PC-3 (cell line): ENCODE measurements around the gene TTC32. TPM values are rescaled to one million over a fixed set of nuclear protein-coding genes. Genes with fewer than 3 reads are reported as not detected.

Source experiments
- ATAC-seq: fragments of 200-7000 bp; cut with Tn5 transposase; 2 replicates; pipeline ENCODE4 v1.9.1; 2020; ENCODE audit warnings: mild to moderate bottlenecking, moderate library complexity
- BruUV-seq: library from RNA; stranded (reverse); fragments of 400-500 nt; replicated peaks from 2 replicates; lab custom pipeline; 2021; lab: Mats Ljungman, UMichigan
- CTCF ChIA-PET: fragments of 300-600 bp; sonication (Branson Sonifier 250); formaldehyde crosslinking; loops from one replicate; lab custom pipeline; 2022; ENCODE audit warnings: antibody characterized with exemption; lab: Charles Lee
- POLR2A ChIA-PET: fragments of 300-600 bp; sonication (Branson Sonifier 250); formaldehyde crosslinking; loops from one replicate; lab custom pipeline; 2022; ENCODE audit warnings: antibody characterized with exemption; ENCODE audit not compliant: unreplicated experiment; lab: Charles Lee
- DNase-seq: peaks from one replicate; pipeline ENCODE4 v3.0.0-alpha.2; 2015
- H2AFZ ChIP-seq: fragments of 300-600 bp; sonication (generic); 2 replicates; pipeline ENCODE4 v1.6.0; 2016; ENCODE audit warnings: antibody characterized with exemption, low read length
- H3F3A ChIP-seq: fragments of 300-600 bp; sonication (generic); one replicate; pipeline ENCODE4 v1.6.0; 2017; ENCODE audit warnings: antibody characterized with exemption, low read length, control low read depth, mild to moderate bottlenecking; ENCODE audit not compliant: unreplicated experiment
- H3K27ac ChIP-seq: fragments of 300-600 bp; sonication (generic); 2 replicates; pipeline ENCODE4 v1.5.1; 2016; ENCODE audit warnings: mild to moderate bottlenecking, low read length
- H3K27me3 ChIP-seq: fragments of 300-600 bp; sonication (generic); 2 replicates; pipeline ENCODE4 v1.6.1; 2016; ENCODE audit warnings: low read length, mixed read lengths
- H3K36me3 ChIP-seq: fragments of 300-600 bp; sonication (generic); 2 replicates; pipeline ENCODE4 v1.6.1; 2016; ENCODE audit warnings: low read depth, mixed run types, low read length, mixed read lengths
- H3K4me1 ChIP-seq: fragments of 300-600 bp; sonication (generic); 2 replicates; pipeline ENCODE4 v1.5.1; 2016; ENCODE audit warnings: low read length; ENCODE audit not compliant: insufficient read depth
- H3K4me2 ChIP-seq: fragments of 300-600 bp; sonication (generic); 2 replicates; pipeline ENCODE4 v1.6.0; 2016; ENCODE audit warnings: low read length
- H3K4me3 ChIP-seq: fragments of 300-600 bp; sonication (generic); 2 replicates; pipeline ENCODE4 v1.5.1; 2016; ENCODE audit warnings: mild to moderate bottlenecking, low read length, mixed read lengths
- H3K79me2 ChIP-seq: fragments of 300-600 bp; sonication (generic); 2 replicates; pipeline ENCODE4 v1.6.1; 2017; ENCODE audit warnings: low read length, mixed read lengths
- H3K9ac ChIP-seq: fragments of 300-600 bp; sonication (generic); 2 replicates; pipeline ENCODE4 v1.6.0; 2016; ENCODE audit warnings: mild to moderate bottlenecking, low read length
- H3K9me2 ChIP-seq: fragments of 300-600 bp; sonication (generic); replicated peaks from 2 replicates; pipeline ENCODE4 v1.6.1; 2016; ENCODE audit warnings: mixed run types, low read length, mixed read lengths
- H3K9me3 ChIP-seq: fragments of 300-600 bp; sonication (generic); 2 replicates; pipeline ENCODE4 v1.6.1; 2016; ENCODE audit warnings: low read length, mixed read lengths
- H4K20me1 ChIP-seq: fragments of 300-600 bp; sonication (generic); 2 replicates; pipeline ENCODE4 v1.6.1; 2016; ENCODE audit warnings: low read length, mixed read lengths
- EZH2 ChIP-seq: fragments of 300-600 bp; sonication (generic); IDR thresholded peaks from one replicate; pipeline ENCODE4 v1.6.1; 2017; ENCODE audit warnings: antibody characterized with exemption, mild to moderate bottlenecking, low read length; ENCODE audit not compliant: unreplicated experiment
- EZH2phosphoT487 ChIP-seq: fragments of 300-600 bp; sonication (generic); IDR thresholded peaks from 2 replicates; pipeline ENCODE4 v1.6.1; 2018; ENCODE audit warnings: mild to moderate bottlenecking, antibody characterized with exemption, low read length, borderline replicate concordance
- intact Hi-C: fragments of 100-400 bp; cut with micrococcal nuclease; formaldehyde crosslinking; loops from 2 replicates; pipeline ENCODE4 v1.9.0; 2023
- total RNA-seq: library from RNA; depleted of rRNA; stranded (reverse); fragments of >200 nt; gene quantifications from 2 replicates; pipeline ENCODE4 v1.2.3, GENCODE V29; 2014
- TF ChIP-seq, protein P1 (sequence below): fragments of 300-600 bp; sonication (generic); conservative IDR thresholded peaks from 2 replicates; pipeline ENCODE4 v1.5.1; 2017; ENCODE audit warnings: antibody characterized with exemption, low read depth, mild to moderate bottlenecking, low read length

Gene TTC32
- total RNA-seq, 1 experiment from 2014 or later, result 10.0 TPM

DNA sequence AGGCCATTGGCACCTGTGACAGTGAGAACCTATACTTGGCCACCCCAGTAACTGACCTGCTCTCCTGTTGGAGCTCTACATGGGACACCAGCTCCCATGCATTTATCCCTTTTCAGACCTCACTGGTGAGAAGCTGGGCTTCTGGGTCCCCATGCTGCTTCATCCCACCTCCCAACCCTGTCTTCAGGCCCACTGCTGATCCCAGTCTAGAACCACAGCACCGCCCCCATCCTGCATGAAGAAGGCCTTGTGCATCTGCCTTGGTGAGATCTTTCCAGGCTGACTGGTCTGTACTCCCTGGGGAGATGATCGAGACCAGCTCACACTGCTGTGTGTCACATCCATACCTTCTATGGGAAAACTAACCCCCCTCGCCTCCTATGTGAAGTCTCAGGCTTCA is 22.7 kb downstream of the TTC32 start:
- Histone ChIP-seq H3F3A (no peaks in the 10 kb centered on the region), H3K36me3 (no peaks in the 10 kb centered on the region), H3K9ac (no peak overlapping the region), H3K79me2 (no peaks in the 10 kb centered on the region), H3K9me3 (no peaks in the 10 kb centered on the region), H3K9me2 (no peaks in the 10 kb centered on the region), H3K27ac (no peak overlapping the region), H3K4me1 (no peaks in the 10 kb centered on the region), H2AFZ (no peak overlapping the region), H3K27me3 (no peaks in the 10 kb centered on the region), H4K20me1 (no peaks in the 10 kb centered on the region), H3K4me2 (no peak overlapping the region), H3K4me3 (no peak overlapping the region)
- intact Hi-C loops, result no loop called here
- DNase-seq, result no peak
- ChIA-PET CTCF (no interaction called here), POLR2A (no interaction called here)
- no TSS peak for BruUV-seq
- ATAC-seq, result no peak
- TF ChIP-seq EZH2phosphoT487, result no peak
- TF ChIP-seq, protein P1, sequence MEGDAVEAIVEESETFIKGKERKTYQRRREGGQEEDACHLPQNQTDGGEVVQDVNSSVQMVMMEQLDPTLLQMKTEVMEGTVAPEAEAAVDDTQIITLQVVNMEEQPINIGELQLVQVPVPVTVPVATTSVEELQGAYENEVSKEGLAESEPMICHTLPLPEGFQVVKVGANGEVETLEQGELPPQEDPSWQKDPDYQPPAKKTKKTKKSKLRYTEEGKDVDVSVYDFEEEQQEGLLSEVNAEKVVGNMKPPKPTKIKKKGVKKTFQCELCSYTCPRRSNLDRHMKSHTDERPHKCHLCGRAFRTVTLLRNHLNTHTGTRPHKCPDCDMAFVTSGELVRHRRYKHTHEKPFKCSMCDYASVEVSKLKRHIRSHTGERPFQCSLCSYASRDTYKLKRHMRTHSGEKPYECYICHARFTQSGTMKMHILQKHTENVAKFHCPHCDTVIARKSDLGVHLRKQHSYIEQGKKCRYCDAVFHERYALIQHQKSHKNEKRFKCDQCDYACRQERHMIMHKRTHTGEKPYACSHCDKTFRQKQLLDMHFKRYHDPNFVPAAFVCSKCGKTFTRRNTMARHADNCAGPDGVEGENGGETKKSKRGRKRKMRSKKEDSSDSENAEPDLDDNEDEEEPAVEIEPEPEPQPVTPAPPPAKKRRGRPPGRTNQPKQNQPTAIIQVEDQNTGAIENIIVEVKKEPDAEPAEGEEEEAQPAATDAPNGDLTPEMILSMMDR, result no peak
- no peak for TF ChIP-seq EZH2

DNA sequence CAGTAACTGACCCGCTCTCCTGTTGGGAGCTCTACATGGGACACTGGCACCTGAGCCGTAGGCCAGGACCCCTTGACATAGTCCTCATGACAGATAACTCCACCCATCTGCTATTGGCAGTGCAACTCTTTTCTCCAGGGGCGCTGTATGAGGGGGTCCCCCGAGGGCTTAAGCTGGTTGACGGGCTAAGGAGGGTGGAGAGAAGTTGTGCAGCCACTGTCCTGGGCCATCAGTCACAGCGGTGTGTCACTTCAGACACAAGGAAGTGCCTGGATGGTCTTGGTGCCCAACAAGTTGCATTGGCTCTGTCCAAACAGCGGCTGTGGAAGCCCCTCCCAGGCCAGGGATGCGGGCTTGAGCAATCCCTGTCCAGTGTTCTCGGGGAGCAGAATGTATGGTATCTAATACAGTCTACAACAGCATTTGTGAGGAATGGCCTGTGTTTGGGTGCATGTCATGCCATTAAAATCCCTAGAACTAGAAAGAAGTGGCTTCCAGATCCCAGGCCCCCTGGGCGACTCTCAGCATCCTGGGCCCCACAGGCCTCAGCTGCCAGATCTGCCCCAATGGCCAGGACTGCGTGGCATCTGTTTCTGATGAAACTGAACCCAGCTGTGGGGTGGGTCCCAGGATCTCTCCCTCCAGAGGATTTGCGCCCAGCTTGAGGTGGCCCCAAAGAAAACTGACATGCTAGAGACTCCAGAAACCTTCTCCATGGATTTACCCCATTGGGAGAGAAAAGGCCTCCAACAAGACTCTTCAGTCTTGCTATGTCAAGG is 23.3 kb downstream of the TTC32 start:
- CTCF ChIA-PET, result no interaction called here
- H3K4me1 ChIP-seq, result no peaks in the 10 kb centered on the region
- no TSS peak for BruUV-seq

DNA sequence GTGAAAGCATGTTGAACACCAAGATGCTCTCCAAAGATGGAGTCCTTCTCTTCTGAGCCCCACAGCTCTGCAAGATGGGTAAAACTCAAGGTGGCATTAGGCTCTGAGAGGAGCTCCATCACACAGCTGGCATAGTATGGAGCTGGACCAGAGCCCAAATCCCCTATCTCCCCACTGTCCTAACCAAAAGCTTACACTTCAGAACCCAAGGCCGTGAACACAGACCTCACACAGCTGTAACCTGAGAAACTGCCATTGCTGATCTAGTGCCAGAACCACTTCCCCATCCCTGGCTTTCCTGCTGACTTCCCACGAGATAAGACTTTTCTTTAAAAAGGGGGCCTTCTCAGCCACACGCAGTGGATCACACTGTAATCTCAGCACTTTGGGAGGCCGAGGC is 25.0 kb downstream of the TTC32 start:
- no peaks in the 10 kb centered on the region for H3K27me3 ChIP-seq
- no peak for TF ChIP-seq EZH2
- no peak for TF ChIP-seq EZH2phosphoT487
- TF ChIP-seq, protein P1, result no peak
- no peak overlapping the region for H3K4me3 ChIP-seq
- ChIA-PET POLR2A (no interaction called here), CTCF (no interaction called here)
- no peaks in the 10 kb centered on the region for H4K20me1 ChIP-seq
- H3K4me1 ChIP-seq, result no peaks in the 10 kb centered on the region
- H3K9ac ChIP-seq, result no peak overlapping the region
- H3K79me2 ChIP-seq, result no peaks in the 10 kb centered on the region
- H2AFZ ChIP-seq, result no peak overlapping the region
- H3K9me3 ChIP-seq, result no peaks in the 10 kb centered on the region
- intact Hi-C loops, result no loop called here
- H3K9me2 ChIP-seq, result no peaks in the 10 kb centered on the region
- no peak overlapping the region for H3K4me2 ChIP-seq
- H3K36me3 ChIP-seq, result no peaks in the 10 kb centered on the region
- ATAC-seq (no peak), DNase-seq (no peak)
- BruUV-seq, result no TSS peak
- no peak overlapping the region for H3K27ac ChIP-seq
- H3F3A ChIP-seq, result no peaks in the 10 kb centered on the region

More for the DNA sequence above, 23.3 kb downstream of the TTC32 start:
- POLR2A ChIA-PET, result no interaction called here
- Histone ChIP-seq H4K20me1 (no peaks in the 10 kb centered on the region), H3F3A (no peaks in the 10 kb centered on the region), H3K79me2 (no peaks in the 10 kb centered on the region), H3K9me3 (no peaks in the 10 kb centered on the region), H3K27ac (no peak overlapping the region), H2AFZ (no peak overlapping the region), H3K27me3 (no peaks in the 10 kb centered on the region), H3K9ac (no peak overlapping the region), H3K9me2 (no peaks in the 10 kb centered on the region), H3K4me2 (no peak overlapping the region), H3K4me3 (no peak overlapping the region), H3K36me3 (no peaks in the 10 kb centered on the region)
- intact Hi-C loops, result no loop called here
- TF ChIP-seq, protein P1, result no peak
- no peak for TF ChIP-seq EZH2
- no peak for TF ChIP-seq EZH2phosphoT487
- no peak for DNase-seq
- no peak for ATAC-seq
